OCI-LY3 (cell line): ENCODE measurements around the gene PTPRM.

Source experiments
- H2AFZ ChIP-seq: fragments of 200-600, 300-600 bp; shearing (Covaris generic); 2 replicates; pipeline ENCODE4 v1.6.0; 2014; ENCODE audit warnings: antibody characterized with exemption, low read depth, low read length
- H3K27ac ChIP-seq: fragments of 200-600, 300-600 bp; sonication (generic); 2 replicates; pipeline ENCODE4 v1.5.1; 2014; ENCODE audit warnings: mild to moderate bottlenecking, low read length, moderate library complexity, mixed read lengths
- H3K27me3 ChIP-seq: fragments of 200-600, 300-600 bp; sonication (generic); 2 replicates; pipeline ENCODE4 v1.6.1; 2014; ENCODE audit warnings: low read depth, low read length, mixed read lengths
- H3K36me3 ChIP-seq: fragments of 200-600, 300-600 bp; sonication (generic); replicated peaks from 2 replicates; pipeline ENCODE3; 2014; ENCODE audit warnings: low read depth, low read length, mixed read lengths
- H3K4me1 ChIP-seq: fragments of 300-600, 200-600 bp; sonication (generic); 2 replicates; pipeline ENCODE4 v1.6.1; 2014; ENCODE audit warnings: low read length, mixed read lengths
- H3K4me2 ChIP-seq: fragments of 200-600, 300-600 bp; sonication (generic); 2 replicates; pipeline ENCODE4 v1.6.1; 2014; ENCODE audit warnings: low read length, mixed read lengths
- H3K4me3 ChIP-seq: fragments of 300-600, 200-600 bp; sonication (generic); 2 replicates; pipeline ENCODE4 v1.5.1; 2014; ENCODE audit warnings: antibody characterized with exemption, mild to moderate bottlenecking, low read length, moderate library complexity
- H3K79me2 ChIP-seq: fragments of 300-600, 200-600 bp; shearing (Covaris generic); 2 replicates; pipeline ENCODE4 v1.6.1; 2014; ENCODE audit warnings: mild to moderate bottlenecking, low read length, mixed read lengths
- H3K9ac ChIP-seq: fragments of 300-600, 200-600 bp; shearing (Covaris generic); 2 replicates; pipeline ENCODE4 v1.6.0; 2014; ENCODE audit warnings: mild to moderate bottlenecking, low read length, moderate library complexity
- H3K9me3 ChIP-seq: fragments of 200-600, 300-600 bp; shearing (Covaris generic); 2 replicates; pipeline ENCODE4 v1.6.1; 2014; ENCODE audit warnings: low read length, mixed read lengths; ENCODE audit not compliant: insufficient read depth
- H4K20me1 ChIP-seq: fragments of 200-600, 300-600 bp; sonication (generic); 2 replicates; pipeline ENCODE4 v1.6.1; 2016; ENCODE audit warnings: low read length, mixed read lengths; ENCODE audit not compliant: insufficient read depth
- EZH2phosphoT487 ChIP-seq: fragments of 200-600 bp; shearing (Covaris generic); IDR thresholded peaks from 2 replicates; pipeline ENCODE4 v1.6.1; 2018; ENCODE audit warnings: antibody characterized with exemption, mixed run types, low read depth
- TF ChIP-seq, protein P1 (sequence below): fragments of 200-600, 300-600 bp; sonication (generic); IDR thresholded peaks from 2 replicates; pipeline ENCODE4 v1.5.1; 2014; ENCODE audit warnings: antibody characterized with exemption, low read length, low read depth

Gene PTPRM

DNA sequence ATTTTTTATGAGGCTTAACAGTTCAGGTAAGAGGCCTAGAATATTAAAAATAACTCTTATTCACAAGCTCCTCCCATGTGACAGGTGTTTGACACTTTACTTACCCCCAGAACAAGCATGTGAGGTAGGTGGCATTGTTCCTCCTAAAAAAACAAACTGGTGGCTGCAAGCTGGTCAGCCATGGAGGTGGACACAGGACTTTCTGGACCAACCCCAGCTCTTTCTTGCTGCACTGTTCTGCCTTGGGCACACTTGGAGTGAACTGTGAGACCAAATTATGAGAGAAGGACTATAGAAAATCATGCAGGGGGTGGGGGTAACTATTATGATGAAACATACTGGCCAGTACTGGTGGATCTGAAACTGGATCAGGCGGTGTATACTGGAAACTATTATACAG lies 56.6 kb downstream of the PTPRM start:
- Histone ChIP-seq H3K4me1 (no peaks in the 10 kb centered on the region), H3K27me3 (no peaks in the 10 kb centered on the region), H2AFZ (no peak overlapping the region), H3K4me3 (no peak overlapping the region), H3K27ac (no peak overlapping the region), H3K9ac (no peak overlapping the region), H4K20me1 (no peaks in the 10 kb centered on the region), H3K4me2 (no peak overlapping the region), H3K36me3 (no peaks in the 10 kb centered on the region), H3K9me3 (no peaks in the 10 kb centered on the region), H3K79me2 (no peaks in the 10 kb centered on the region)
- TF ChIP-seq, protein P1, sequence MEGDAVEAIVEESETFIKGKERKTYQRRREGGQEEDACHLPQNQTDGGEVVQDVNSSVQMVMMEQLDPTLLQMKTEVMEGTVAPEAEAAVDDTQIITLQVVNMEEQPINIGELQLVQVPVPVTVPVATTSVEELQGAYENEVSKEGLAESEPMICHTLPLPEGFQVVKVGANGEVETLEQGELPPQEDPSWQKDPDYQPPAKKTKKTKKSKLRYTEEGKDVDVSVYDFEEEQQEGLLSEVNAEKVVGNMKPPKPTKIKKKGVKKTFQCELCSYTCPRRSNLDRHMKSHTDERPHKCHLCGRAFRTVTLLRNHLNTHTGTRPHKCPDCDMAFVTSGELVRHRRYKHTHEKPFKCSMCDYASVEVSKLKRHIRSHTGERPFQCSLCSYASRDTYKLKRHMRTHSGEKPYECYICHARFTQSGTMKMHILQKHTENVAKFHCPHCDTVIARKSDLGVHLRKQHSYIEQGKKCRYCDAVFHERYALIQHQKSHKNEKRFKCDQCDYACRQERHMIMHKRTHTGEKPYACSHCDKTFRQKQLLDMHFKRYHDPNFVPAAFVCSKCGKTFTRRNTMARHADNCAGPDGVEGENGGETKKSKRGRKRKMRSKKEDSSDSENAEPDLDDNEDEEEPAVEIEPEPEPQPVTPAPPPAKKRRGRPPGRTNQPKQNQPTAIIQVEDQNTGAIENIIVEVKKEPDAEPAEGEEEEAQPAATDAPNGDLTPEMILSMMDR = no peak
- no peak for TF ChIP-seq EZH2phosphoT487

DNA sequence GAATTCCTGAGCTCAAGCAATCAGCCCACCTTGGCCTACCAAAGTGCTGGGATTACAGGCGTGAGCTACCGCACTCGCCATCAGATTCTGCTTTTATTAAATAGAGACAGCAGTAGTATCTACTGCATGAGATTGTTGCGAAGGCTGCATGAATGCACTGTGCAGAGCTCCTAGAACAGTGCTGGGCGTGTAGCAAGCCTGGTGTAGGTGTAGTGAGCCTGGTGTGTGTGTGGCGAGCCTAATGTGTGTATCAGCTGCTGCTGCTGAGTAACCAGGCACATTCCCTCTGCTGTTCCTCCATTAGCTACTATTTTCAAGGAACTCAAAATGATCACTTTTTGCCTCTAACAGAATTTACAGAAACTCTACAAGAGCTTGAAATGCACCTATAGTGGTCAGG lies 57.6 kb downstream of the PTPRM start:
- no peak for TF ChIP-seq EZH2phosphoT487
- TF ChIP-seq, protein P1 = no peak
- H2AFZ ChIP-seq = no peak overlapping the region
- H3K9me3 ChIP-seq = no peaks in the 10 kb centered on the region
- no peak overlapping the region for H3K4me2 ChIP-seq
- no peak overlapping the region for H3K4me3 ChIP-seq
- H3K9ac ChIP-seq = no peak overlapping the region
- no peaks in the 10 kb centered on the region for H3K4me1 ChIP-seq
- no peaks in the 10 kb centered on the region for H3K79me2 ChIP-seq
- H3K27ac ChIP-seq = no peak overlapping the region
- no peaks in the 10 kb centered on the region for H3K27me3 ChIP-seq
- H4K20me1 ChIP-seq = no peaks in the 10 kb centered on the region
- H3K36me3 ChIP-seq = no peaks in the 10 kb centered on the region

DNA sequence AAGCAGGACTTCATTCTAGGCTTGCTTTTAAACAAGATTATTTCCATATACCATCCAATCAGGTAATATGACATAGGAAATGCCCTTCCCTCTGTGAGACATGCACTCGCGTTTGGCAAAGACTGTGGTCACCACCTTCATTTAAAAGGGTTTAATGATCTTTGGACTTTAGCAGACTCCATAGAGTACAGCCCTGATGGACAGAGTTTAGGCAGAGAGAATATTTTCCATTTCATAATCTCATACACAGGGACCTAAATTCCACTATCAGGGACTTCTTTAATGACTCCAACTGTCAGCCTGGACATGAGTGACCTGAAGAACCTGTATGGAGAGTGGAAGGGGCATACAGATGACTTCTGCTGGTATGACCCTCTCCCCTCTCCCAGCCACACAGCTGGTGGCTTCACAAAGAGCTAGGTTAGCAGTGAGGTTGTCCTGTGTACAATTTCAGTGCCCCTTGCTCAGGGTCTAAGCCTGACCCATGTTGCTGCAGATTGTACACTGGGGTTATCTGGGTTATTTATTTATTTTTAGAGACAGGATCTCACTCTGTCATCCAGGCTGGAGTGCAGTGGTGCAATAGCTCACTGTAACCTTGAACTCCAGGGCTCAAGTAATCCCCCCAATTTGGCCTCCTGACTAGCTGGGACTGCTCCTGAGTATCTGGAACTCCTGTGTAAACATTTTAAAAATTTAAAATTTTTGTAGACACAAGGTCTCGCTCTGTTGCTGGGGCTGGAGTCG lies 59.2 kb downstream of the PTPRM start:
- Histone ChIP-seq H4K20me1 (no peaks in the 10 kb centered on the region), H3K9me3 (no peaks in the 10 kb centered on the region), H3K79me2 (no peaks in the 10 kb centered on the region), H3K27me3 (no peaks in the 10 kb centered on the region), H2AFZ (no peak overlapping the region), H3K9ac (no peak overlapping the region), H3K36me3 (no peaks in the 10 kb centered on the region), H3K27ac (no peak overlapping the region), H3K4me1 (no peaks in the 10 kb centered on the region), H3K4me3 (no peak overlapping the region), H3K4me2 (no peak overlapping the region)
- no peak for TF ChIP-seq EZH2phosphoT487
- TF ChIP-seq, protein P1 = no peak

DNA sequence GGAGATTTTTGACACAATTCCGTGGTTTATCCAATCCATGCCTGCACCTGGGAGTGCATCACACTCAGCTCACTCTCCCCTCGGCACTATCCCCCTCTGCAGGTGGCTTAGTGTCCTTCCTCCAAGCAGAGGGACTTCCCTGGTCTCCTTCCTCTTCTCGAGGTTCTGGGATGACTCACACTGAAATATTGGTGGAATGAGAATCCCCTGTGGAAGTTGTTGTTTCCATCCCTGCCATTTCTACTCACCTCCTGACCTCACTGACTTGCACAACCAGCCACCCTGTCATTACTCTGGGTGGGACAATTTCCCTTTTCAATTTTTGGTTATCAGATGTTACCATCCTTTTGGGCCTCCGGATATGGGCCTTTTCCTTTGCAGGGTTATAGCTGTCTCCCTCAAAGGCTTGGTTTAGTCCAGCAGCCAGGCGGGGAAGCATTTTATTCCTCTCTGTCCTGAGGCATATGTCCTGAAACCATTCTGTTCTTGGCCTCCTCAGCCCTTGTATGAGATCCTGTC lies 59.9 kb downstream of the PTPRM start:
- Histone ChIP-seq H3K36me3 (no peaks in the 10 kb centered on the region), H3K4me1 (no peaks in the 10 kb centered on the region), H3K4me2 (no peak overlapping the region), H3K4me3 (no peak overlapping the region), H3K79me2 (no peaks in the 10 kb centered on the region), H4K20me1 (no peaks in the 10 kb centered on the region), H2AFZ (no peak overlapping the region), H3K27ac (no peak overlapping the region), H3K9me3 (no peaks in the 10 kb centered on the region), H3K9ac (no peak overlapping the region), H3K27me3 (no peaks in the 10 kb centered on the region)
- TF ChIP-seq, protein P1 = no peak
- no peak for TF ChIP-seq EZH2phosphoT487
